RWPE2 (cell line): ENCODE data around the gene KCNK17.
A peak's percentile ranks its signal among the peaks of the same experiment; 100 is the strongest.

ENCODE experiments used
- ATAC-seq: fragments of 200-7000 bp; cut with Tn5 transposase; 3 replicates; pipeline ENCODE4 v1.9.1; 2021; ENCODE audit warnings: low read depth
- DNase-seq: peaks from one replicate; pipeline ENCODE4 v3.0.0-alpha.2; 2020; ENCODE audit warnings: low spot score
- H3K27ac ChIP-seq: fragments of 450-650 bp; 2 replicates; pipeline ENCODE4 v1.5.1; 2017; ENCODE audit warnings: mild to moderate bottlenecking; ENCODE audit not compliant: poor library complexity, severe bottlenecking
- H3K27me3 ChIP-seq: fragments of 250-450 bp; sonication (Bioruptor Pico); 2 replicates; pipeline ENCODE4 v1.5.1; 2021; ENCODE audit warnings: mild to moderate bottlenecking, moderate library complexity; ENCODE audit not compliant: insufficient read depth, poor library complexity, severe bottlenecking
- H3K36me3 ChIP-seq: fragments of 250-450 bp; sonication (Bioruptor Pico); 2 replicates; pipeline ENCODE4 v1.5.1; 2020; ENCODE audit warnings: low read depth, mild to moderate bottlenecking, moderate library complexity
- H3K4me1 ChIP-seq: fragments of 250-450 bp; sonication (Bioruptor Pico); 2 replicates; pipeline ENCODE4 v1.5.1; 2021; ENCODE audit warnings: mild to moderate bottlenecking, moderate library complexity; ENCODE audit not compliant: insufficient read depth, poor library complexity, severe bottlenecking
- H3K4me3 ChIP-seq: fragments of 250-450 bp; sonication (Bioruptor Pico); 2 replicates; pipeline ENCODE4 v1.5.1; 2021; ENCODE audit warnings: mild to moderate bottlenecking, moderate library complexity; ENCODE audit not compliant: severe bottlenecking
- H3K9me3 ChIP-seq: fragments of 250-450 bp; sonication (Bioruptor Pico); 2 replicates; pipeline ENCODE4 v1.5.1; 2021; ENCODE audit warnings: mild to moderate bottlenecking, moderate library complexity; ENCODE audit not compliant: severe bottlenecking
- CTCF ChIP-seq: fragments of 450-650 bp; IDR thresholded peaks from one replicate; pipeline ENCODE4 v1.5.1; 2017; ENCODE audit warnings: mild to moderate bottlenecking, moderate library complexity; ENCODE audit not compliant: poor library complexity, severe bottlenecking

The KCNK17 gene

GRCh38 chr6:39313526-39314272 is 520 bp downstream of the KCNK17 start:
- no peak for TF ChIP-seq CTCF
- H3K4me3 ChIP-seq: no peak overlapping the region
- no peaks in the 10 kb centered on the region for H3K4me1 ChIP-seq
- no peak for ATAC-seq
- H3K9me3 ChIP-seq: no peaks in the 10 kb centered on the region
- H3K27ac ChIP-seq: no peak overlapping the region
- no peak for DNase-seq
- no peaks in the 10 kb centered on the region for H3K36me3 ChIP-seq
- H3K27me3 ChIP-seq: peaks cover 34% of the 10 kb centered on the region

GRCh38 chr6:39312912-39313525 is 1.2 kb downstream of the KCNK17 start:
- peaks cover 34% of the 10 kb centered on the region for H3K27me3 ChIP-seq
- H3K36me3 ChIP-seq: no peaks in the 10 kb centered on the region
- ATAC-seq (no peak), DNase-seq (no peak)
- no peak overlapping the region for H3K27ac ChIP-seq
- H3K9me3 ChIP-seq: no peaks in the 10 kb centered on the region
- no peak overlapping the region for H3K4me3 ChIP-seq
- no peaks in the 10 kb centered on the region for H3K4me1 ChIP-seq
- no peak for TF ChIP-seq CTCF

- H3K4me3 ChIP-seq: no peak overlapping the region
- H3K4me1 ChIP-seq: no peaks in the 10 kb centered on the region
- H3K27ac ChIP-seq: no peak overlapping the region
- ATAC-seq (no peak), DNase-seq (no peak)
- peaks cover 34% of the 10 kb centered on the region for H3K27me3 ChIP-seq
- no peak for TF ChIP-seq CTCF
- H3K36me3 ChIP-seq: no peaks in the 10 kb centered on the region
- no peaks in the 10 kb centered on the region for H3K9me3 ChIP-seq
These were observed 3.7 kb downstream of the KCNK17 start for GRCh38 chr6:39310542-39310941.

- H3K9me3 ChIP-seq: no peaks in the 10 kb centered on the region
These were observed 4.2 kb downstream of the KCNK17 start for GRCh38 chr6:39309942-39310531.

More at GRCh38 chr6:39309942-39310531, 4.2 kb downstream of the KCNK17 start:
- DNase-seq (no peak), ATAC-seq (peak; percentile 81)
- Histone ChIP-seq H3K4me3 (no peak overlapping the region), H3K4me1 (no peaks in the 10 kb centered on the region), H3K27me3 (peaks cover 29% of the 10 kb centered on the region), H3K36me3 (no peaks in the 10 kb centered on the region), H3K27ac (no peak overlapping the region)
- TF ChIP-seq CTCF: peak; percentile 85
